ENCODE measurements around the gene TNFRSF8. TPM values are rescaled to one million over a fixed set of nuclear protein-coding genes. Genes with fewer than 3 reads are reported as not detected.

Gene TNFRSF8
- total and polyA plus RNA-seq, 10 donors, result 1.3 to 7.6 (median 2.0) TPM

- intact Hi-C loops (cut with DNase I; ENCODE audit: low total_unique reads), result no loop called here
- Histone ChIP-seq H3K36me3 (no peaks in the 10 kb centered on the region), H3K27me3 (replicated peaks in 1 of 7) (no peaks in the 10 kb centered on the region), H3K9me3 (peaks cover 0 to 5% (median 0%) of the 10 kb centered on the region in 8 donors), H3K27ac (no peak overlapping the region), H3K4me1 (peaks cover 14 to 25% (median 23%) of the 10 kb centered on the region in 6 donors), H3K4me3 (no peak overlapping the region)
- WGBS, 5 donors, result 83 to 100% (median 93%) methylated on average over 1 of the region's 1 CpG
- TF ChIP-seq POLR2A (IDR thresholded peaks at IDR 0.05), result no peak
- no peak for TF ChIP-seq CTCF (IDR thresholded peaks at IDR 0.05 in 8 of 11, conservative IDR thresholded peaks at IDR 0.05 in 3 of 11)
- TF ChIP-seq POLR2AphosphoS5 (IDR thresholded peaks at IDR 0.05), result no peak
- no peak for DNase-seq
These were observed 28.1 kb downstream of the TNFRSF8 start for GRCh38 chr1:12091191-12091590.

GRCh38 chr1:12094180-12094579 is 31.1 kb downstream of the TNFRSF8 start:
- 79 to 94% (median 91%) methylated on average over 3 of the region's 3 CpGs for WGBS, 5 donors
- intact Hi-C loops (cut with DNase I; ENCODE audit: low total_unique reads), result no loop called here
- no peak for TF ChIP-seq POLR2A (IDR thresholded peaks at IDR 0.05)
- no peak for TF ChIP-seq CTCF (IDR thresholded peaks at IDR 0.05 in 8 of 11, conservative IDR thresholded peaks at IDR 0.05 in 3 of 11)
- TF ChIP-seq POLR2AphosphoS5 (IDR thresholded peaks at IDR 0.05), result no peak

GRCh38 chr1:12095452-12096263 is 32.6 kb downstream of the TNFRSF8 start:
- peak; percentile 35 for DNase-seq
- Histone ChIP-seq H3K27ac (no peak overlapping the region), H3K36me3 (no peaks in the 10 kb centered on the region), H3K4me1 (no peaks in the 10 kb centered on the region), H3K4me3 (no peak overlapping the region), H3K27me3 (replicated peaks in 1 of 7) (no peaks in the 10 kb centered on the region), H3K9me3 (peaks cover 0 to 16% (median 11%) of the 10 kb centered on the region in 8 donors)
- 90 to 96% (median 94%) methylated on average over 10 of the region's 10 CpGs for WGBS, 5 donors
- TF ChIP-seq POLR2A (IDR thresholded peaks at IDR 0.05) (no peak), POLR2AphosphoS5 (IDR thresholded peaks at IDR 0.05) (no peak), CTCF (IDR thresholded peaks at IDR 0.05 in 8 of 11, conservative IDR thresholded peaks at IDR 0.05 in 3 of 11) (no peak)
- intact Hi-C loops (cut with DNase I; ENCODE audit: low total_unique reads), result no loop called here

More at GRCh38 chr1:12094180-12094579, 31.1 kb downstream of the TNFRSF8 start:
- Histone ChIP-seq H3K4me1 (peaks cover 4 to 6% (median 5%) of the 10 kb centered on the region in 6 donors), H3K27ac (no peak overlapping the region), H3K36me3 (no peaks in the 10 kb centered on the region), H3K4me3 (no peak overlapping the region), H3K9me3 (peaks cover 0 to 16% (median 11%) of the 10 kb centered on the region in 8 donors), H3K27me3 (replicated peaks in 1 of 7) (no peaks in the 10 kb centered on the region)
- no peak for DNase-seq

- intact Hi-C loops (cut with DNase I; ENCODE audit: low total_unique reads), result no loop called here
- Histone ChIP-seq H3K27ac (no peak overlapping the region), H3K9me3 (peaks cover 0 to 16% (median 11%) of the 10 kb centered on the region in 8 donors), H3K4me3 (no peak overlapping the region), H3K27me3 (replicated peaks in 1 of 7) (no peaks in the 10 kb centered on the region), H3K36me3 (no peaks in the 10 kb centered on the region), H3K4me1 (no peaks in the 10 kb centered on the region)
- TF ChIP-seq CTCF (IDR thresholded peaks at IDR 0.05 in 8 of 11, conservative IDR thresholded peaks at IDR 0.05 in 3 of 11) (no peak), POLR2A (IDR thresholded peaks at IDR 0.05) (no peak), POLR2AphosphoS5 (IDR thresholded peaks at IDR 0.05) (no peak)
- 87 to 94% (median 91%) methylated on average over 5 of the region's 5 CpGs for WGBS, 5 donors
- DNase-seq, result peak; percentile 32
These were observed 33.5 kb downstream of the TNFRSF8 start for GRCh38 chr1:12096615-12097014.

Measured in spleen (tissue), 11 donors.